Keratinocyte (primary cell): Measurements from ENCODE around the gene SOX1. TPM values are rescaled to one million over a fixed set of nuclear protein-coding genes. Genes with fewer than 3 reads are reported as not detected.
A peak's percentile ranks its signal among the peaks of the same experiment; 100 is the strongest.

ENCODE experiments used
- DNase-seq: peaks from one replicate; pipeline ENCODE4 v3.0.0-alpha.2; 2011; ENCODE audit warnings: low read depth, missing footprints, low spot score
- FAIRE-seq: peaks from 2 replicates; lab custom pipeline; 2011; peaks lifted over from hg19 to GRCh38; lab: Jason Lieb, UNC
- H2AFZ ChIP-seq: 2 replicates; pipeline ENCODE4 v1.6.0; 2012; ENCODE audit warnings: low read length, control low read depth, inconsistent platforms; ENCODE audit not compliant: control insufficient read depth
- H3K27ac ChIP-seq: 2 replicates; pipeline ENCODE4 v1.5.1; 2011; ENCODE audit warnings: low read length; ENCODE audit not compliant: control insufficient read depth, insufficient read depth
- H3K27me3 ChIP-seq: 3 replicates; pipeline ENCODE4 v1.6.0; 2011; ENCODE audit warnings: low read length; ENCODE audit not compliant: control insufficient read depth, insufficient read depth; ENCODE audit errors: extremely low read depth
- H3K36me3 ChIP-seq, 2 experiments: 2 replicates in 1 of 2; 3 replicates in 1 of 2; pipeline ENCODE4 v1.5.1; 2011; ENCODE audit warnings: low read length in 2 of 2, mild to moderate bottlenecking in 1 of 2; ENCODE audit not compliant: control insufficient read depth in 2 of 2, insufficient read depth in 2 of 2; ENCODE audit errors: extremely low read depth in 1 of 2
- H3K4me1 ChIP-seq: 3 replicates; pipeline ENCODE4 v1.5.1; 2011; ENCODE audit warnings: low read length; ENCODE audit not compliant: control insufficient read depth, insufficient read depth; ENCODE audit errors: extremely low read depth
- H3K4me2 ChIP-seq: 3 replicates; pipeline ENCODE4 v1.6.0; 2011; ENCODE audit warnings: low read depth, low read length; ENCODE audit not compliant: control insufficient read depth, insufficient read depth; ENCODE audit errors: extremely low read depth
- H3K4me3 ChIP-seq, 3 experiments: fragments of 200-600 bp in 1 of 3; sonication (generic) in 1 of 3; 2 replicates in 2 of 3; 3 replicates in 1 of 3; pipeline ENCODE4 v1.5.1; 2011 to 2016; ENCODE audit warnings: low read length in 3 of 3, mild to moderate bottlenecking in 3 of 3, control low read depth in 2 of 3, inconsistent platforms in 1 of 3, low read depth in 1 of 3, mixed read lengths in 1 of 3, mixed run types in 1 of 3, moderate library complexity in 1 of 3; ENCODE audit not compliant: control insufficient read depth in 2 of 3, insufficient read depth in 2 of 3; ENCODE audit errors: extremely low read depth in 1 of 3
- H3K79me2 ChIP-seq: 2 replicates; pipeline ENCODE4 v1.6.0; 2012; ENCODE audit warnings: low read length; ENCODE audit not compliant: control insufficient read depth, insufficient read depth
- H3K9ac ChIP-seq: 3 replicates; pipeline ENCODE4 v1.6.0; 2011; ENCODE audit warnings: low read length; ENCODE audit not compliant: control insufficient read depth, insufficient read depth; ENCODE audit errors: extremely low read depth
- H3K9me1 ChIP-seq: 3 replicates; pipeline ENCODE4 v1.6.0; 2011; ENCODE audit warnings: low read length; ENCODE audit not compliant: control insufficient read depth, insufficient read depth; ENCODE audit errors: extremely low read depth
- H3K9me3 ChIP-seq: 2 replicates; pipeline ENCODE4 v1.5.1; 2012; ENCODE audit warnings: low read depth, low read length; ENCODE audit not compliant: control insufficient read depth
- H4K20me1 ChIP-seq: 3 replicates; pipeline ENCODE4 v1.6.0; 2011; ENCODE audit warnings: low read length; ENCODE audit not compliant: control insufficient read depth, insufficient read depth; ENCODE audit errors: extremely low read depth
- EZH2 ChIP-seq: IDR thresholded peaks from one replicate; pipeline ENCODE4 v1.6.1; 2012; ENCODE audit warnings: inconsistent platforms, mild to moderate bottlenecking, low read length, moderate library complexity
- dilution Hi-C: fragments of 300-500 bp; cut with MboI; formaldehyde crosslinking; loops from one replicate; pipeline ENCODE4 v1.7.0; 2020; ENCODE audit warnings: low sequenced_read_pairs; ENCODE audit not compliant: extremely low pct_ligation_motif_present
- polyA plus RNA-seq, 5 experiments: library from polyadenylated mRNA; depleted of rRNA in 3 of 5; stranded (reverse) in 3 of 5; stranded (forward) in 1 of 5; unstranded in 1 of 5; fragments of >200 nt; gene quantifications; 1 replicate in 1 of 5; 2 replicates in 3 of 5; 3 replicates in 1 of 5; pipeline versions ENCODE4 v1.2.1 to v1.2.3, GENCODE V29; 2011 to 2012; ENCODE audit warnings: missing spikeins in 2 of 5, low read depth in 1 of 5, low replicate concordance in 1 of 5
- TF ChIP-seq, protein P1 (sequence below), 3 experiments: IDR thresholded peaks in 1 of 3; conservative IDR thresholded peaks in 1 of 3; optimal IDR thresholded peaks in 1 of 3; 2 replicates in 2 of 3; 3 replicates in 1 of 3; pipeline versions ENCODE3 to v1.5.1; 2011; ENCODE audit warnings: low read length in 3 of 3, mild to moderate bottlenecking in 3 of 3, moderate library complexity in 2 of 3, control low read depth in 1 of 3, inconsistent platforms in 1 of 3; ENCODE audit not compliant: insufficient read depth in 2 of 3; ENCODE audit errors: extremely low read depth in 1 of 3

The SOX1 gene
- polyA plus RNA-seq, 1 donor (not counting 4 experiments of a cell fraction or from before 2014, with no cell fraction given) = not detected

DNA sequence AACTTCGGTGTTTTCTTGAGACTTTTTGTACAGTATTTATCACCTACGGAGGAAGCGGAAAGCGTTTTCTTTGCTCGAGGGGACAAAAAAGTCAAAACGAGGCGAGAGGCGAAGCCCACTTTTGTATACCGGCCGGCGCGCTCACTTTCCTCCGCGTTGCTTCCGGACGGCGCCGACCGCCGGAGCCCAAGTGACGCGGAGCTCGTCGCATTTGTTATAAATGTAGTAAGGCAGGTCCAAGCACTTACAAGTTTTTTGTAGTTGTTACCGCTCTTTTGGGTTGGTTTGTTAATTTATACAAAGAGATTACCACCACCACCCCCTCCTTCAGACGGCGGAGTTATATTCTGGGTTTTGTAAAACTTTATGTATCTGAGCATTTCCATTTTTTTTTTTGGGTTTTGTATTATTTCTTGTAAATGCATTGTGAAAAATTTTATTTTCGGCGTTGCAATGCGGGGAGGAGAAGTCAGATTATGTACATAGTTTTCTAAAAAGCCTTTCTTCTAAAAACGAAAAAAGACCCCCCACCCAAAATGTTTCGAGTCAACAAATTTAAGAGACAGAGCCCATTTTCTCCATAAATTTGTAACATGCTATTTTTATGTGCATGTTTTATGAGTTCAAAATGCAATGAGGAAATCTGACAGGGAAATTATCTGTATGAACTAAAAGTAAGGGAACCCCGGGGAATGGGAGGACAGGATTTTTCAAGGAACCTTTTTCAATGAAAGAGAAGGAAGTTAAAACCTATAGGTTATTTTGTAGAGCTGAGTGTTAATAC is 2.3 kb downstream of the SOX1 start:
- no peaks in the 10 kb centered on the region for H3K4me1 ChIP-seq
- no peaks in the 10 kb centered on the region for H3K79me2 ChIP-seq
- DNase-seq (no peak), FAIRE-seq (no peak)
- peaks cover 83% of the 10 kb centered on the region for H3K27me3 ChIP-seq
- H3K36me3 ChIP-seq = no peaks in the 10 kb centered on the region
- no peak overlapping the region for H3K4me3 ChIP-seq
- H3K9ac ChIP-seq = no peak overlapping the region
- no peaks in the 10 kb centered on the region for H3K9me3 ChIP-seq
- H3K27ac ChIP-seq = no peak overlapping the region
- H3K9me1 ChIP-seq = no peaks in the 10 kb centered on the region
- dilution Hi-C loops = no loop called here
- H4K20me1 ChIP-seq = no peaks in the 10 kb centered on the region
- TF ChIP-seq, protein P1, sequence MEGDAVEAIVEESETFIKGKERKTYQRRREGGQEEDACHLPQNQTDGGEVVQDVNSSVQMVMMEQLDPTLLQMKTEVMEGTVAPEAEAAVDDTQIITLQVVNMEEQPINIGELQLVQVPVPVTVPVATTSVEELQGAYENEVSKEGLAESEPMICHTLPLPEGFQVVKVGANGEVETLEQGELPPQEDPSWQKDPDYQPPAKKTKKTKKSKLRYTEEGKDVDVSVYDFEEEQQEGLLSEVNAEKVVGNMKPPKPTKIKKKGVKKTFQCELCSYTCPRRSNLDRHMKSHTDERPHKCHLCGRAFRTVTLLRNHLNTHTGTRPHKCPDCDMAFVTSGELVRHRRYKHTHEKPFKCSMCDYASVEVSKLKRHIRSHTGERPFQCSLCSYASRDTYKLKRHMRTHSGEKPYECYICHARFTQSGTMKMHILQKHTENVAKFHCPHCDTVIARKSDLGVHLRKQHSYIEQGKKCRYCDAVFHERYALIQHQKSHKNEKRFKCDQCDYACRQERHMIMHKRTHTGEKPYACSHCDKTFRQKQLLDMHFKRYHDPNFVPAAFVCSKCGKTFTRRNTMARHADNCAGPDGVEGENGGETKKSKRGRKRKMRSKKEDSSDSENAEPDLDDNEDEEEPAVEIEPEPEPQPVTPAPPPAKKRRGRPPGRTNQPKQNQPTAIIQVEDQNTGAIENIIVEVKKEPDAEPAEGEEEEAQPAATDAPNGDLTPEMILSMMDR (optimal IDR thresholded peaks at IDR 0.05 in 1 of 3, IDR thresholded peaks at IDR 0.05 in 1 of 3, conservative IDR thresholded peaks at IDR 0.05 in 1 of 3; ENCODE audit: extremely low read depth in 1 of 3, insufficient read depth in 2 of 3, low read length in 3 of 3) = no peak
- peak; percentile 58 for TF ChIP-seq EZH2
- no peak overlapping the region for H3K4me2 ChIP-seq
- H2AFZ ChIP-seq = no peak overlapping the region

DNA sequence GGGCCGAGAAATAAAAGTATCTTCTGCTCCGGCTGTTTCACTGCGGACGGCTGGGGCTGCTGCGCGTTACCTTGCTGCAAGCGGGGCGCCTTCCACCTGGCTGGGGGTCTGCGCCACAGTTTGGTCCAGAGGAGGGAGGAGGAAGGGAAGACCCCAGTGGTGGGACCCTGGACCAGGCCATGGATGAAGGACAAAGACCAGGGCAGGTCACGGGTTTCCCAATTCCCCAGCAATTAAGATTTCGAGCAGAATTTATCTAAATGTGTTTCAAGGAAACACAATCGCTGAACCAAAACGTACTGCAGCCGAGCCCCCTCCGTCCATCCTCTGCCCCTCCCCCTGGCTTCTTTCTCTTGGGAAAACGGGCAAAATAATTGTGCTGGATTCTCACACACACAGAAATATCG is 2.9 kb downstream of the SOX1 start:
- Histone ChIP-seq H3K9me3 (no peaks in the 10 kb centered on the region), H3K27ac (no peak overlapping the region), H3K79me2 (no peaks in the 10 kb centered on the region), H3K4me1 (no peaks in the 10 kb centered on the region), H3K4me3 (no peak overlapping the region), H3K9me1 (no peaks in the 10 kb centered on the region), H2AFZ (no peak overlapping the region), H3K9ac (no peak overlapping the region), H3K4me2 (no peak overlapping the region), H3K36me3 (no peaks in the 10 kb centered on the region), H4K20me1 (no peaks in the 10 kb centered on the region), H3K27me3 (peaks cover 83% of the 10 kb centered on the region)
- no peak for DNase-seq
- FAIRE-seq = no peak
- dilution Hi-C loops = no loop called here
- peak; percentile 47 for TF ChIP-seq EZH2
- TF ChIP-seq, protein P1 (optimal IDR thresholded peaks at IDR 0.05 in 1 of 3, IDR thresholded peaks at IDR 0.05 in 1 of 3, conservative IDR thresholded peaks at IDR 0.05 in 1 of 3; ENCODE audit: extremely low read depth in 1 of 3, insufficient read depth in 2 of 3, low read length in 3 of 3) = no peak
